PC-9 (cell line): ENCODE measurements around the gene SLAIN2. TPM values are rescaled to one million over a fixed set of nuclear protein-coding genes. Genes with fewer than 3 reads are reported as not detected.

Experiments used
- BruUV-seq: library from RNA; stranded (reverse); fragments of 400-500 nt; replicated peaks from 2 replicates; lab custom pipeline; 2021; lab: Mats Ljungman, UMichigan
- CTCF ChIA-PET: fragments of 300-600 bp; sonication (Branson Sonifier 250); formaldehyde crosslinking; loops from one replicate; lab custom pipeline; 2022; ENCODE audit warnings: antibody characterized with exemption; lab: Charles Lee
- POLR2A ChIA-PET: fragments of 300-600 bp; sonication (Branson Sonifier 250); formaldehyde crosslinking; loops from one replicate; lab custom pipeline; 2022; ENCODE audit warnings: antibody characterized with exemption; ENCODE audit not compliant: unreplicated experiment; lab: Charles Lee
- DNase-seq, 2 experiments: peaks; one replicate each; pipeline versions ENCODE4 v3.0.0 to v3.0.0-alpha.2; 2015 to 2022; ENCODE audit warnings: mixed read lengths in 1 of 2
- H2AFZ ChIP-seq: fragments of 200-600 bp; sonication (generic); 2 replicates; pipeline ENCODE4 v1.8.1; 2017; ENCODE audit warnings: antibody characterized with exemption
- H3F3A ChIP-seq: fragments of 200-600 bp; sonication (generic); 2 replicates; pipeline ENCODE4 v1.8.1; 2017; ENCODE audit warnings: antibody characterized with exemption, mild to moderate bottlenecking, low read depth; ENCODE audit not compliant: insufficient read depth
- H3K27ac ChIP-seq: fragments of 200-600 bp; sonication (generic); 2 replicates; pipeline ENCODE4 v1.6.1; 2016; ENCODE audit warnings: mixed run types
- H3K27me3 ChIP-seq: fragments of 200-600 bp; sonication (generic); 2 replicates; pipeline ENCODE4 v1.6.1; 2016; ENCODE audit warnings: low read depth, mixed run types; ENCODE audit not compliant: insufficient read depth
- H3K36me3 ChIP-seq: fragments of 200-600 bp; sonication (generic); 2 replicates; pipeline ENCODE4 v1.6.1; 2016; ENCODE audit warnings: low read depth, mixed run types
- H3K4me1 ChIP-seq: fragments of 200-600 bp; sonication (generic); replicated peaks from 2 replicates; pipeline ENCODE4 v1.6.1; 2016; ENCODE audit warnings: mixed run types; ENCODE audit not compliant: insufficient read depth
- H3K4me2 ChIP-seq: fragments of 200-600 bp; sonication (generic); 2 replicates; pipeline ENCODE4 v1.6.1; 2017; ENCODE audit warnings: mixed run types
- H3K4me3 ChIP-seq: fragments of 200-600 bp; sonication (generic); 2 replicates; pipeline ENCODE4 v1.6.1; 2016; ENCODE audit warnings: mixed run types
- H3K79me2 ChIP-seq: fragments of 200-600 bp; sonication (generic); 2 replicates; pipeline ENCODE4 v1.6.1; 2017; ENCODE audit warnings: low read depth, mixed run types
- H3K9me2 ChIP-seq: fragments of 200-600 bp; sonication (generic); 2 replicates; pipeline ENCODE4 v1.8.1; 2017; ENCODE audit warnings: mild to moderate bottlenecking; ENCODE audit not compliant: insufficient read depth
- H3K9me3 ChIP-seq: fragments of 200-600 bp; sonication (generic); 2 replicates; pipeline ENCODE4 v1.8.1; 2016; ENCODE audit warnings: low read depth; ENCODE audit not compliant: insufficient read depth
- H4K20me1 ChIP-seq: fragments of 200-600 bp; sonication (generic); 2 replicates; pipeline ENCODE4 v1.8.1; 2017; ENCODE audit not compliant: insufficient read depth
- EZH2 ChIP-seq: fragments of 200-600 bp; sonication (generic); IDR thresholded peaks from 2 replicates; pipeline ENCODE4 v1.8.0; 2017; ENCODE audit warnings: antibody characterized with exemption, low read depth
- intact Hi-C: fragments of 100-400 bp; cut with micrococcal nuclease; formaldehyde crosslinking; loops from one replicate; pipeline ENCODE4 v1.10.0; 2022; ENCODE audit not compliant: unreplicated experiment
- total RNA-seq: library from RNA; stranded (reverse); gene quantifications from 2 replicates; pipeline ENCODE4 v1.2.3, GENCODE V29; 2021
- TF ChIP-seq, protein P1 (sequence below): fragments of 200-600 bp; sonication (generic); conservative IDR thresholded peaks from 2 replicates; pipeline ENCODE4 v1.6.1; 2017; ENCODE audit warnings: mixed run types, antibody characterized with exemption, mild to moderate bottlenecking, moderate library complexity

SLAIN2 gene
- total RNA-seq, 1 experiment from 2014 or later = 70.4 TPM

DNA sequence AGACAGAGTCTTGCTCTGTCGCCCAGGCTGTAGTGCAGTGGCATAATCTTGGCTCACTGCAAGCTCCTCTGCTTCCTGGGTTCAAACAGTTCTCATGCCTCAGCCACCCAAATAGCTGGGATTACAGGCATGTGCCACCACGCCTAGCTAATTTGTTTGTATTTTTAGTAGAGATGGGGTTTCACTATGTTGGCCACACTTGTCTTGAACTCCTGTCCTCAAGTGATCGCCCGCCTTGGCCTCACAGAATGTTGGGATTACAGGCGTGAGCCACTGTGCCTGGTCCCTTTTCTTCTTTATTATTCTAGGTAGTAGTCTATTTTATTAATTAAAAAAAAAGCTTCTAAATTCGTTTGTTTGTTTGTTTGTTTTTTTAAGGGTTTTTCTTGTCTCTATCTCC is 59.1 kb downstream of the SLAIN2 start:
- no peak overlapping the region for H3K27ac ChIP-seq
- H3K79me2 ChIP-seq = no peaks in the 10 kb centered on the region
- no peak overlapping the region for H3K4me3 ChIP-seq
- ChIA-PET CTCF (no interaction called here), POLR2A (no interaction called here)
- no peak for DNase-seq
- H4K20me1 ChIP-seq = no peaks in the 10 kb centered on the region
- H3K27me3 ChIP-seq = no peaks in the 10 kb centered on the region
- no peaks in the 10 kb centered on the region for H3K9me3 ChIP-seq
- no peaks in the 10 kb centered on the region; the same call in 1 of the 2 replicates for H3K9me2 ChIP-seq
- intact Hi-C loops = no loop called here
- peaks cover 5% of the 10 kb centered on the region; the same call in 1 of the 2 replicates for H3K36me3 ChIP-seq
- no peak overlapping the region for H3K4me2 ChIP-seq
- TF ChIP-seq EZH2 = no peak
- TF ChIP-seq, protein P1, sequence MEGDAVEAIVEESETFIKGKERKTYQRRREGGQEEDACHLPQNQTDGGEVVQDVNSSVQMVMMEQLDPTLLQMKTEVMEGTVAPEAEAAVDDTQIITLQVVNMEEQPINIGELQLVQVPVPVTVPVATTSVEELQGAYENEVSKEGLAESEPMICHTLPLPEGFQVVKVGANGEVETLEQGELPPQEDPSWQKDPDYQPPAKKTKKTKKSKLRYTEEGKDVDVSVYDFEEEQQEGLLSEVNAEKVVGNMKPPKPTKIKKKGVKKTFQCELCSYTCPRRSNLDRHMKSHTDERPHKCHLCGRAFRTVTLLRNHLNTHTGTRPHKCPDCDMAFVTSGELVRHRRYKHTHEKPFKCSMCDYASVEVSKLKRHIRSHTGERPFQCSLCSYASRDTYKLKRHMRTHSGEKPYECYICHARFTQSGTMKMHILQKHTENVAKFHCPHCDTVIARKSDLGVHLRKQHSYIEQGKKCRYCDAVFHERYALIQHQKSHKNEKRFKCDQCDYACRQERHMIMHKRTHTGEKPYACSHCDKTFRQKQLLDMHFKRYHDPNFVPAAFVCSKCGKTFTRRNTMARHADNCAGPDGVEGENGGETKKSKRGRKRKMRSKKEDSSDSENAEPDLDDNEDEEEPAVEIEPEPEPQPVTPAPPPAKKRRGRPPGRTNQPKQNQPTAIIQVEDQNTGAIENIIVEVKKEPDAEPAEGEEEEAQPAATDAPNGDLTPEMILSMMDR = no peak
- BruUV-seq = no TSS peak
- H3F3A ChIP-seq = no peaks in the 10 kb centered on the region
- H2AFZ ChIP-seq = no peak overlapping the region
- no peaks in the 10 kb centered on the region for H3K4me1 ChIP-seq

DNA sequence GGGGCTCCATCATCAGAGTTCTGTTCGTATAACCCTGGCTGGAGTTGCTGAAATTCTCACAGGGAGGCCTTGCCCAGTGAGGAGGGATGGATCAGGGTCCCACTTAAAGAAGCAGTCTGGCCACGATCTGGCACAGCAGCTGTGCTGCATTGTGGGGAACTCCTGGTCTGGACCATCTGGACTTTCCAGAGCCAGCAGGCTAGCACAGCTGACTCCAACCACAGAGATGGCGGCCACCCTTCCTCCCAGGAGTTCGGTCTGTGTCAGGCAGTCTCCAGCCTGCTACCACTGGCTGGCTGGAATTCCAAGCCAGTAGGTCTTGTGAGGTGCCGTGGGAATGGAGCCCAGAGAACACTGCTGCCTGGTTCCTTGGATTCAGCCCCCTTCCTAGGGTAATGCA is 62.0 kb downstream of the SLAIN2 start:
- Histone ChIP-seq H3K9me3 (no peaks in the 10 kb centered on the region), H3K79me2 (no peaks in the 10 kb centered on the region), H4K20me1 (no peaks in the 10 kb centered on the region), H3K36me3 (no peaks in the 10 kb centered on the region), H3K4me3 (no peak overlapping the region), H2AFZ (no peak overlapping the region), H3K27ac (no peak overlapping the region), H3K9me2 (no peaks in the 10 kb centered on the region; the same call in 1 of the 2 replicates), H3K27me3 (no peaks in the 10 kb centered on the region), H3K4me2 (no peak overlapping the region), H3K4me1 (no peaks in the 10 kb centered on the region), H3F3A (no peaks in the 10 kb centered on the region)
- BruUV-seq = no TSS peak
- intact Hi-C loops = no loop called here
- ChIA-PET POLR2A (no interaction called here), CTCF (no interaction called here)
- no peak for TF ChIP-seq EZH2
- TF ChIP-seq, protein P1 = no peak
- no peak for DNase-seq

DNA sequence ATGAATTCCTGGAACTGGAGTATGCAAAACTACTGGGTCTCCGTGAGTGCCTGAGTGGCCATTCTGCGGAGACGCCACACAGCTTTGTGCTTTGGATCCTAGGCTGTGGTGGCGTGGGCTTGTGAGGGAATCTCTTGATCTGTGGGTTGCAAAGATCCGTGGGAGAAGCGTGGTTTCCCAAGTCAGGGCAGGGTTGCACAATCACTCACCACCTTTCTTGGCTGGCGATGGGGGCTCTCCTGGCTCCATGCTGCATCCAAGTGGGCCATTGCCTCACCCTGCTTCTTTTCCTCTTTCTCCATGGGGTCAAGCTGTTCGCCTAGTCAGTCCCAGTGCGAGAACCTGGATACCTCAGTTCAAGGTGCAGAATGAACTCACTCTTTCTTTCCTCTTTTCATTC is 62.5 kb downstream of the SLAIN2 start:
- Histone ChIP-seq H3K4me2 (no peak overlapping the region), H4K20me1 (no peaks in the 10 kb centered on the region), H3K36me3 (no peaks in the 10 kb centered on the region), H3K9me2 (no peaks in the 10 kb centered on the region), H3K27ac (no peak overlapping the region), H3K27me3 (no peaks in the 10 kb centered on the region), H3F3A (no peaks in the 10 kb centered on the region), H3K4me3 (no peak overlapping the region), H3K4me1 (no peaks in the 10 kb centered on the region), H3K9me3 (no peaks in the 10 kb centered on the region), H2AFZ (no peak overlapping the region), H3K79me2 (no peaks in the 10 kb centered on the region)
- DNase-seq = no peak
- TF ChIP-seq EZH2 = no peak
- TF ChIP-seq, protein P1 = no peak
- no TSS peak for BruUV-seq
- intact Hi-C loops = no loop called here
- ChIA-PET CTCF (no interaction called here), POLR2A (no interaction called here)
